Activated CD4-positive, alpha-beta memory T cell treated with anti-CD3 and anti-CD28 coated beads for 36 hours (primary cell): ENCODE data around the gene FXYD6. TPM values are rescaled to one million over a fixed set of nuclear protein-coding genes. Genes with fewer than 3 reads are reported as not detected.

Experiments used
- CTCF ChIA-PET: fragments of 350-600 bp; sonication (Branson Sonifier 250); formaldehyde crosslinking; loops from one replicate; lab custom pipeline; 2021; ENCODE audit warnings: antibody characterized with exemption, inconsistent platforms; lab: Charles Lee
- POLR2A ChIA-PET: fragments of 350-600 bp; sonication (Branson Sonifier 250); formaldehyde crosslinking; loops from one replicate; lab custom pipeline; 2021; ENCODE audit warnings: antibody characterized with exemption; lab: Charles Lee
- DNase-seq: peaks from one replicate; pipeline ENCODE4 v3.0.0-alpha.2; 2020
- H3K27ac Mint-ChIP-seq: one replicate; pipeline ENCODE4 v1.8.0; 2021; ENCODE audit warnings: mixed read lengths
- H3K27me3 Mint-ChIP-seq: one replicate; pipeline ENCODE4 v1.8.0; 2021; ENCODE audit warnings: mixed read lengths
- H3K36me3 Mint-ChIP-seq: one replicate; pipeline ENCODE4 v1.8.0; 2021; ENCODE audit warnings: mixed read lengths
- H3K4me1 Mint-ChIP-seq: one replicate; pipeline ENCODE4 v1.8.0; 2021; ENCODE audit warnings: low read depth, mixed read lengths
- H3K4me3 Mint-ChIP-seq: one replicate; pipeline ENCODE4 v1.8.0; 2021; ENCODE audit warnings: mild to moderate bottlenecking, mixed read lengths
- H3K9me3 Mint-ChIP-seq: one replicate; pipeline ENCODE4 v1.8.0; 2021; ENCODE audit warnings: mixed read lengths
- intact Hi-C: fragments of 100-400 bp; cut with micrococcal nuclease; formaldehyde crosslinking; loops from one replicate; pipeline ENCODE4 v1.15.1; 2023
- total RNA-seq, 2 experiments: library from RNA; stranded (reverse); gene quantifications; one replicate each; pipeline ENCODE4 v1.2.3, GENCODE V29; 2021

FXYD6 gene
- total RNA-seq, 2 experiments from 2014 or later = 0.26 to 0.61 TPM

- intact Hi-C loops = no loop called here
- Mint-ChIP-seq H3K4me1 (peaks cover 39% of the 10 kb centered on the region), H3K9me3 (no peaks in the 10 kb centered on the region), H3K4me3 (no peak overlapping the region), H3K36me3 (no peaks in the 10 kb centered on the region), H3K27me3 (no peaks in the 10 kb centered on the region), H3K27ac (no peak overlapping the region)
- CTCF ChIA-PET = interaction anchor here (0.6 to 1.4 kb wide), 2 partner anchors 117 to 224 kb away, joined by 3 to 4 read pairs; no protein-coding TSS in a partner anchor
- POLR2A ChIA-PET = no interaction called here
- DNase-seq = peak; percentile 19
Measured at GRCh38 chr11:117829369-117829725, 47.1 kb downstream of the FXYD6 start.

GRCh38 chr11:117828611-117829368 lies 47.7 kb downstream of the FXYD6 start:
- CTCF ChIA-PET = interaction anchor here (0.9 to 8.6 kb wide), 5 partner anchors 11 to 118 kb away, joined by 3 to 68 read pairs (median 15); no protein-coding TSS in a partner anchor

GRCh38 chr11:117827521-117828511 lies 48.6 kb downstream of the FXYD6 start:
- CTCF ChIA-PET = interaction anchor here (0.9 to 8.6 kb wide), 6 partner anchors 10 to 119 kb away, joined by 3 to 68 read pairs (median 11); no protein-coding TSS in a partner anchor
- intact Hi-C loops = no loop called here
- peak overlapping the region; percentile 45 for H3K27ac Mint-ChIP-seq
- no peaks in the 10 kb centered on the region for H3K9me3 Mint-ChIP-seq
- H3K36me3 Mint-ChIP-seq = no peaks in the 10 kb centered on the region
- no peaks in the 10 kb centered on the region for H3K27me3 Mint-ChIP-seq
- peaks cover 54% of the 10 kb centered on the region for H3K4me1 Mint-ChIP-seq
- POLR2A ChIA-PET = interaction anchor here (0.5 to 0.9 kb wide), 2 partner anchors 13 to 115 kb away, joined by 3 read pairs; no protein-coding TSS in a partner anchor
- no peak overlapping the region for H3K4me3 Mint-ChIP-seq
- DNase-seq = peak; percentile 18

More at GRCh38 chr11:117828611-117829368, 47.7 kb downstream of the FXYD6 start:
- Mint-ChIP-seq H3K4me1 (peaks cover 45% of the 10 kb centered on the region), H3K27me3 (no peaks in the 10 kb centered on the region), H3K36me3 (no peaks in the 10 kb centered on the region), H3K27ac (peak overlapping the region; percentile 28), H3K4me3 (no peak overlapping the region), H3K9me3 (no peaks in the 10 kb centered on the region)
- intact Hi-C loops = no loop called here
- DNase-seq = peak; percentile 91
- POLR2A ChIA-PET = interaction anchor here (0.9 kb wide), 1 partner anchor 14 kb away, joined by 3 read pairs; no protein-coding TSS in a partner anchor

GRCh38 chr11:117826832-117827231 lies 49.6 kb downstream of the FXYD6 start:
- Mint-ChIP-seq H3K36me3 (no peaks in the 10 kb centered on the region), H3K27ac (no peak overlapping the region), H3K9me3 (no peaks in the 10 kb centered on the region), H3K4me1 (peaks cover 60% of the 10 kb centered on the region), H3K27me3 (no peaks in the 10 kb centered on the region), H3K4me3 (no peak overlapping the region)
- POLR2A ChIA-PET = no interaction called here
- peak; percentile 7 for DNase-seq
- intact Hi-C loops = no loop called here
- CTCF ChIA-PET = interaction anchor here (1.4 to 8.6 kb wide), 3 partner anchors 9 to 120 kb away, joined by 6 to 68 read pairs (median 25); no protein-coding TSS in a partner anchor

- H3K36me3 Mint-ChIP-seq = no peaks in the 10 kb centered on the region
- peaks cover 62% of the 10 kb centered on the region for H3K4me1 Mint-ChIP-seq
- peak; percentile 3 for DNase-seq
- no peak overlapping the region for H3K27ac Mint-ChIP-seq
- ChIA-PET CTCF (interaction anchor here (1.4 to 8.6 kb wide), 3 partner anchors 18 to 227 kb away, joined by 6 to 68 read pairs (median 38); no protein-coding TSS in a partner anchor), POLR2A (no interaction called here)
- no peaks in the 10 kb centered on the region for H3K27me3 Mint-ChIP-seq
- no peaks in the 10 kb centered on the region for H3K9me3 Mint-ChIP-seq
- H3K4me3 Mint-ChIP-seq = no peak overlapping the region
- intact Hi-C loops = no loop called here
Measured at GRCh38 chr11:117826190-117826570, 50.3 kb downstream of the FXYD6 start.

GRCh38 chr11:117825538-117826189 lies 50.8 kb downstream of the FXYD6 start:
- CTCF ChIA-PET = interaction anchor here (1.4 to 8.6 kb wide), 4 partner anchors 18 to 228 kb away, joined by 6 to 68 read pairs (median 38); no protein-coding TSS in a partner anchor
- intact Hi-C loops = no loop called here
- H3K4me3 Mint-ChIP-seq = no peak overlapping the region
- POLR2A ChIA-PET = no interaction called here
- no peaks in the 10 kb centered on the region for H3K27me3 Mint-ChIP-seq
- no peaks in the 10 kb centered on the region for H3K36me3 Mint-ChIP-seq
- H3K9me3 Mint-ChIP-seq = no peaks in the 10 kb centered on the region
- H3K4me1 Mint-ChIP-seq = peaks cover 57% of the 10 kb centered on the region
- DNase-seq = peak; percentile 5
- peak overlapping the region; percentile 45 for H3K27ac Mint-ChIP-seq

GRCh38 chr11:117824571-117825537 lies 51.6 kb downstream of the FXYD6 start, which contains the start of gene FXYD2:
Gene FXYD2 (minus strand): TSS chr11:117824744. CDS start chr11:117824678, 66 bp downstream.
- no peak within 1 kb of the TSS for H3K4me3 Mint-ChIP-seq
- ChIA-PET CTCF (interaction anchor here (1.1 to 8.6 kb wide), 7 partner anchors 17 to 228 kb away, joined by 3 to 68 read pairs (median 10); no protein-coding TSS in a partner anchor), POLR2A (no interaction called here)
- intact Hi-C loops = loop anchor here (5.0 kb wide), 1 partner anchor 82 kb away; no protein-coding TSS in a partner anchor
- H3K9me3 Mint-ChIP-seq = no peaks in the 10 kb centered on the region
- peak within 1 kb of the TSS; percentile 38 for H3K27ac Mint-ChIP-seq
- H3K36me3 Mint-ChIP-seq = no peaks in the 10 kb centered on the region
- no peaks in the 10 kb centered on the region for H3K27me3 Mint-ChIP-seq
- H3K4me1 Mint-ChIP-seq = peaks cover 50% of the 10 kb centered on the region
- DNase-seq = peak; percentile 6

GRCh38 chr11:117823946-117824420 lies 52.5 kb downstream of the FXYD6 start:
- H3K36me3 Mint-ChIP-seq = no peaks in the 10 kb centered on the region

GRCh38 chr11:117823294-117823945 lies 53.0 kb downstream of the FXYD6 start:
- no peaks in the 10 kb centered on the region for H3K36me3 Mint-ChIP-seq
- peaks cover 43% of the 10 kb centered on the region for H3K4me1 Mint-ChIP-seq
- no peak overlapping the region for H3K4me3 Mint-ChIP-seq
- no peaks in the 10 kb centered on the region for H3K9me3 Mint-ChIP-seq
- ChIA-PET POLR2A (interaction anchor here (0.9 kb wide), 1 partner anchor 123 kb away, joined by 3 read pairs; no protein-coding TSS in a partner anchor), CTCF (interaction anchor here (0.7 to 8.6 kb wide), 13 partner anchors 16 to 348 kb away, joined by 3 to 68 read pairs (median 4); no protein-coding TSS in a partner anchor)
- no peak overlapping the region for H3K27ac Mint-ChIP-seq
- intact Hi-C loops = loop anchor here (2.0 to 5.0 kb wide), 4 partner anchors 21 to 229 kb away; no protein-coding TSS in a partner anchor
- peak; percentile 49 for DNase-seq
- H3K27me3 Mint-ChIP-seq = no peaks in the 10 kb centered on the region

More at GRCh38 chr11:117823946-117824420, 52.5 kb downstream of the FXYD6 start:
- ChIA-PET POLR2A (no interaction called here), CTCF (interaction anchor here (1.1 to 8.6 kb wide), 9 partner anchors 16 to 348 kb away, joined by 3 to 68 read pairs (median 9); no protein-coding TSS in a partner anchor)
- H3K4me1 Mint-ChIP-seq = peaks cover 44% of the 10 kb centered on the region
- intact Hi-C loops = loop anchor here (2.0 to 5.0 kb wide), 4 partner anchors 21 to 229 kb away; no protein-coding TSS in a partner anchor
- H3K27me3 Mint-ChIP-seq = no peaks in the 10 kb centered on the region
- H3K9me3 Mint-ChIP-seq = no peaks in the 10 kb centered on the region
- peak overlapping the region; percentile 38 for H3K27ac Mint-ChIP-seq
- peak; percentile 17 for DNase-seq
- no peak overlapping the region for H3K4me3 Mint-ChIP-seq
